AG09319 (cell line): ENCODE measurements around the gene UNC79.

ENCODE experiments used
- DNase-seq: peaks from one replicate; pipeline ENCODE4 v3.0.0-alpha.2; 2010; ENCODE audit warnings: low read depth; ENCODE audit errors: extremely low read depth
- CTCF ChIP-seq: IDR thresholded peaks from 2 replicates; pipeline ENCODE4 v1.5.1; 2011; ENCODE audit warnings: low read depth, mild to moderate bottlenecking, inconsistent platforms, low read length, moderate library complexity

UNC79 gene

GRCh38 chr14:93527203-93527607 is 96.5 kb downstream of the UNC79 start:
- TF ChIP-seq CTCF: no peak
- no peak for DNase-seq

GRCh38 chr14:93528884-93529558 is 98.3 kb downstream of the UNC79 start:
- no peak for DNase-seq
- no peak for TF ChIP-seq CTCF

GRCh38 chr14:93531644-93532043 is 100.9 kb downstream of the UNC79 start:
- TF ChIP-seq CTCF: no peak
- DNase-seq: no peak

GRCh38 chr14:93532541-93532940 is 101.8 kb downstream of the UNC79 start:
- TF ChIP-seq CTCF: no peak
- DNase-seq: no peak

- TF ChIP-seq CTCF: no peak
- no peak for DNase-seq
Observed at GRCh38 chr14:93533437-93533836, 102.7 kb downstream of the UNC79 start.

GRCh38 chr14:93533842-93534241 is 103.1 kb downstream of the UNC79 start:
- TF ChIP-seq CTCF: no peak
- no peak for DNase-seq

GRCh38 chr14:93535537-93535936 is 104.8 kb downstream of the UNC79 start:
- TF ChIP-seq CTCF: no peak

More at GRCh38 chr14:93535537-93535936, 104.8 kb downstream of the UNC79 start:
- no peak for DNase-seq
